MM.1S (cell line): ENCODE data around the gene FOXP4.

Source experiments
- CTCF ChIP-seq: fragments of 300-600 bp; sonication (generic); IDR thresholded peaks from 2 replicates; pipeline ENCODE4 v1.5.1; 2016; ENCODE audit warnings: antibody characterized with exemption, low read length, mixed read lengths
- EZH2 ChIP-seq: fragments of 300-600 bp; sonication (generic); optimal IDR thresholded peaks from 2 replicates; pipeline ENCODE3; 2017; ENCODE audit warnings: low read depth, mild to moderate bottlenecking, antibody characterized with exemption, low read length, mixed read lengths

- TF ChIP-seq CTCF = no peak
- TF ChIP-seq EZH2 = no peak
Measured at GRCh38 chr6:41528409-41528963, 17.7 kb upstream of the FOXP4 start.
